ENCODE measurements around the gene PERM1. TPM values are rescaled to one million over a fixed set of nuclear protein-coding genes. Genes with fewer than 3 reads are reported as not detected.

PERM1 gene
- total and polyA plus RNA-seq, 9 of the 15 experiments (the other 6 are each of a cell fraction or from before 2014, with no cell fraction given), result not detected

DNA sequence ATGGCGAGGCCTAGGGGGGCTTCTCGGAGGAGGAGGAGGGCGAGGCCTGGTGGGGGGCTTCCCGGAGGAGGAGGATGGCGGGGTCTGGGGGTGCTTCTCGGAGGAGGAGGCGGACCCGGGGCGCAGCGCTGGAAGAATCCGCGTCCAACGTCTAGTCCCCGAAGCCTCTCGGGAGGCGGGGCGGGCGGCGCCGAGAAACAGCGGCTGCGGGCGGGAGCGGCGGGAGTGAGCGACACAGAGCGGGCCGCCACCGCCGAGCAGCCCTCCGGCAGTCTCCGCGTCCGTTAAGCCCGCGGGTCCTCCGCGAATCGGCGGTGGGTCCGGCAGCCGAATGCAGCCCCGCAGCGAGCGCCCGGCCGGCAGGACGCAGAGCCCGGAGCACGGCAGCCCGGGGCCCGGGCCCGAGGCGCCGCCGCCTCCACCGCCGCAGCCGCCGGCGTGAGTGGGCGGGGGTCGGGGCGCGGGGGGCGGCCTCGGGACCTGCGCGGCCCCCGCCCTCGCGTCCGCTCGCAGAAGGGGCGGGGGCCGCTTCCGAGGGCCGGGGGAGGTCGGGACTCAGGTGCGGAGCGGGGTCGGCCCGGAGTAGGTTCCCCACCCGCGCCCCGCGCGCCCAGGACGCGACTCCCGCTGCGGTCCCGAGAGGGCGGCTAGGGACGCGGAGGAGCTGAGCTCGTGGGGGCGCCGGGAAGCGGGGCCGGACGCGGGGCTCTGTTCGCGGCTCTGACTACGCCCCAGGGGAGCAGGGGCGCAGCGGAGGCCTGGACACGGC lies 21.3 kb downstream of the PERM1 start, which contains the start of gene KLHL17 (continued):
- TF ChIP-seq, protein P1, sequence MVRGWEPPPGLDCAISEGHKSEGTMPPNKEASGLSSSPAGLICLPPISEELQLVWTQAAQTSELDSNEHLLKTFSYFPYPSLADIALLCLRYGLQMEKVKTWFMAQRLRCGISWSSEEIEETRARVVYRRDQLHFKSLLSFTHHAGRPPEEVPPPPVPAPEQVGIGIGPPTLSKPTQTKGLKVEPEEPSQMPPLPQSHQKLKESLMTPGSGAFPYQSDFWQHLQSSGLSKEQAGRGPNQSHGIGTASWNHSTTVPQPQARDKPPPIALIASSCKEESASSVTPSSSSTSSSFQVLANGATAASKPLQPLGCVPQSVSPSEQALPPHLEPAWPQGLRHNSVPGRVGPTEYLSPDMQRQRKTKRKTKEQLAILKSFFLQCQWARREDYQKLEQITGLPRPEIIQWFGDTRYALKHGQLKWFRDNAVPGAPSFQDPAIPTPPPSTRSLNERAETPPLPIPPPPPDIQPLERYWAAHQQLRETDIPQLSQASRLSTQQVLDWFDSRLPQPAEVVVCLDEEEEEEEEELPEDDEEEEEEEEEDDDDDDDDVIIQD (CRISPR knock-in tag; IDR thresholded peaks at IDR 0.05), result no peak
- TF ChIP-seq, protein P2, sequence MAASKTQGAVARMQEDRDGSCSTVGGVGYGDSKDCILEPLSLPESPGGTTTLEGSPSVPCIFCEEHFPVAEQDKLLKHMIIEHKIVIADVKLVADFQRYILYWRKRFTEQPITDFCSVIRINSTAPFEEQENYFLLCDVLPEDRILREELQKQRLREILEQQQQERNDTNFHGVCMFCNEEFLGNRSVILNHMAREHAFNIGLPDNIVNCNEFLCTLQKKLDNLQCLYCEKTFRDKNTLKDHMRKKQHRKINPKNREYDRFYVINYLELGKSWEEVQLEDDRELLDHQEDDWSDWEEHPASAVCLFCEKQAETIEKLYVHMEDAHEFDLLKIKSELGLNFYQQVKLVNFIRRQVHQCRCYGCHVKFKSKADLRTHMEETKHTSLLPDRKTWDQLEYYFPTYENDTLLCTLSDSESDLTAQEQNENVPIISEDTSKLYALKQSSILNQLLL (CRISPR knock-in tag; IDR thresholded peaks at IDR 0.05; ENCODE audit: borderline replicate concordance), result no peak
- TF ChIP-seq HNRNPUL1 (IDR thresholded peaks at IDR 0.05; ENCODE audit: low read length) (no peak), SRSF7 (optimal IDR thresholded peaks at IDR 0.05; ENCODE audit: low read depth, low read length) (no peak), ZNF507 (tag; conservative IDR thresholded peaks at IDR 0.05) (no peak), CAMTA2 (CRISPR knock-in tag; conservative IDR thresholded peaks at IDR 0.05) (no peak), BRD9 (IDR thresholded peaks at IDR 0.05; ENCODE audit: low read depth, partially characterized antibody) (no peak), RBM14 (IDR thresholded peaks at IDR 0.05; ENCODE audit: borderline replicate concordance, insufficient read depth, low read depth, low read length) (no peak), HDAC8 (tag; IDR thresholded peaks at IDR 0.05) (no peak), SMAD1 (IDR thresholded peaks at IDR 0.05; ENCODE audit: low read depth, low read length, partially characterized antibody) (no peak), ZFP36 (IDR thresholded peaks at IDR 0.05; ENCODE audit: low read depth, low read length, partially characterized antibody) (peak; percentile 99), THAP7 (CRISPR knock-in tag; IDR thresholded peaks at IDR 0.05) (no peak), ZNF436 (CRISPR knock-in tag; IDR thresholded peaks at IDR 0.05) (peak; percentile 100), ZNF444 (CRISPR knock-in tag; IDR thresholded peaks at IDR 0.05) (no peak), ETV1 (tag; conservative IDR thresholded peaks at IDR 0.05; ENCODE audit: low read depth) (no peak), JUN (IDR thresholded peaks at IDR 0.05; ENCODE audit: borderline replicate concordance, low read depth, low read length) (peak; percentile 23; the same call in 1 of the 2 replicates), JUN (CRISPR knock-in tag; IDR thresholded peaks at IDR 0.05; ENCODE audit: borderline replicate concordance) (no peak), ZFPM2 (CRISPR knock-in tag; IDR thresholded peaks at IDR 0.05) (no peak)
- TF ChIP-seq, protein P3, sequence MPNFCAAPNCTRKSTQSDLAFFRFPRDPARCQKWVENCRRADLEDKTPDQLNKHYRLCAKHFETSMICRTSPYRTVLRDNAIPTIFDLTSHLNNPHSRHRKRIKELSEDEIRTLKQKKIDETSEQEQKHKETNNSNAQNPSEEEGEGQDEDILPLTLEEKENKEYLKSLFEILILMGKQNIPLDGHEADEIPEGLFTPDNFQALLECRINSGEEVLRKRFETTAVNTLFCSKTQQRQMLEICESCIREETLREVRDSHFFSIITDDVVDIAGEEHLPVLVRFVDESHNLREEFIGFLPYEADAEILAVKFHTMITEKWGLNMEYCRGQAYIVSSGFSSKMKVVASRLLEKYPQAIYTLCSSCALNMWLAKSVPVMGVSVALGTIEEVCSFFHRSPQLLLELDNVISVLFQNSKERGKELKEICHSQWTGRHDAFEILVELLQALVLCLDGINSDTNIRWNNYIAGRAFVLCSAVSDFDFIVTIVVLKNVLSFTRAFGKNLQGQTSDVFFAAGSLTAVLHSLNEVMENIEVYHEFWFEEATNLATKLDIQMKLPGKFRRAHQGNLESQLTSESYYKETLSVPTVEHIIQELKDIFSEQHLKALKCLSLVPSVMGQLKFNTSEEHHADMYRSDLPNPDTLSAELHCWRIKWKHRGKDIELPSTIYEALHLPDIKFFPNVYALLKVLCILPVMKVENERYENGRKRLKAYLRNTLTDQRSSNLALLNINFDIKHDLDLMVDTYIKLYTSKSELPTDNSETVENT (CRISPR knock-in tag; IDR thresholded peaks at IDR 0.05), result 0 out of 2 replicates have a peak, but pooled peaks have one; percentile 44
- TF ChIP-seq, protein P4, sequence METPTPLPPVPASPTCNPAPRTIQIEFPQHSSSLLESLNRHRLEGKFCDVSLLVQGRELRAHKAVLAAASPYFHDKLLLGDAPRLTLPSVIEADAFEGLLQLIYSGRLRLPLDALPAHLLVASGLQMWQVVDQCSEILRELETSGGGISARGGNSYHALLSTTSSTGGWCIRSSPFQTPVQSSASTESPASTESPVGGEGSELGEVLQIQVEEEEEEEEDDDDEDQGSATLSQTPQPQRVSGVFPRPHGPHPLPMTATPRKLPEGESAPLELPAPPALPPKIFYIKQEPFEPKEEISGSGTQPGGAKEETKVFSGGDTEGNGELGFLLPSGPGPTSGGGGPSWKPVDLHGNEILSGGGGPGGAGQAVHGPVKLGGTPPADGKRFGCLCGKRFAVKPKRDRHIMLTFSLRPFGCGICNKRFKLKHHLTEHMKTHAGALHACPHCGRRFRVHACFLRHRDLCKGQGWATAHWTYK (CRISPR knock-in tag; IDR thresholded peaks at IDR 0.05), result peak; percentile 42; the same call in 1 of the 2 replicates

Data from K562 (cell line).